Activated T-cell treated with anti-CD3 and anti-CD28 coated beads, Interleukin-2, amount 50 U/mL, for 24 hours (primary cell): ENCODE results near the gene G6PC2.
"Not testable (repeated sequence)": the region's sequence is repeated elsewhere in the genome, so short reads cannot be mapped to it uniquely, and the experiment has no call there.

Experiments used
- DNase-seq: peaks from one replicate; pipeline ENCODE4 v3.0.0-alpha.2; 2020
- H3K27ac Mint-ChIP-seq: 2 replicates; pipeline ENCODE4 v1.8.0; 2020; ENCODE audit warnings: mild to moderate bottlenecking, mixed read lengths
- H3K27me3 Mint-ChIP-seq: 2 replicates; pipeline ENCODE4 v1.8.0; 2020; ENCODE audit warnings: mixed read lengths
- H3K36me3 Mint-ChIP-seq: 2 replicates; pipeline ENCODE4 v1.8.0; 2020; ENCODE audit warnings: low read depth, mixed read lengths
- H3K4me1 Mint-ChIP-seq: 2 replicates; pipeline ENCODE4 v1.8.0; 2020; ENCODE audit warnings: low read depth, mixed read lengths
- H3K4me3 Mint-ChIP-seq: 2 replicates; pipeline ENCODE4 v1.8.0; 2020; ENCODE audit warnings: mild to moderate bottlenecking, moderate library complexity, mixed read lengths
- H3K9me3 Mint-ChIP-seq: 2 replicates; pipeline ENCODE4 v1.8.0; 2020; ENCODE audit warnings: mixed read lengths

The G6PC2 gene

GRCh38 chr2:168901003-168901402, at the start of gene G6PC2:
TSS of gene G6PC2 (plus strand) at chr2:168901291. CDS start at chr2:168901332, 41 bp downstream.
- Mint-ChIP-seq H3K9me3 (no peaks in the 10 kb centered on the region), H3K36me3 (no peaks in the 10 kb centered on the region), H3K4me1 (no peaks in the 10 kb centered on the region), H3K27ac (no peak within 1 kb of the TSS), H3K27me3 (peaks cover 19% of the 10 kb centered on the region), H3K4me3 (no peak within 1 kb of the TSS)
- DNase-seq = no peak

- Mint-ChIP-seq H3K27ac (no peak overlapping the region), H3K27me3 (no peaks in the 10 kb centered on the region), H3K4me3 (no peak overlapping the region), H3K4me1 (no peaks in the 10 kb centered on the region), H3K36me3 (no peaks in the 10 kb centered on the region), H3K9me3 (no peaks in the 10 kb centered on the region)
- DNase-seq = no peak
These were observed 49.3 kb upstream of the G6PC2 start for GRCh38 chr2:168851674-168852320.

- no peak overlapping the region for H3K27ac Mint-ChIP-seq
- no peaks in the 10 kb centered on the region for H3K9me3 Mint-ChIP-seq
- no peaks in the 10 kb centered on the region for H3K4me1 Mint-ChIP-seq
- H3K4me3 Mint-ChIP-seq = no peak overlapping the region
- no peaks in the 10 kb centered on the region for H3K36me3 Mint-ChIP-seq
- no peak for DNase-seq
- H3K27me3 Mint-ChIP-seq = no peaks in the 10 kb centered on the region
These were observed 48.6 kb upstream of the G6PC2 start for GRCh38 chr2:168852481-168852880.

GRCh38 chr2:168853471-168853870, 47.6 kb upstream of the G6PC2 start:
- Mint-ChIP-seq H3K9me3 (no peaks in the 10 kb centered on the region), H3K36me3 (no peaks in the 10 kb centered on the region)

GRCh38 chr2:168854651-168855050, 46.4 kb upstream of the G6PC2 start:
- H3K4me1 Mint-ChIP-seq = no peaks in the 10 kb centered on the region
- H3K9me3 Mint-ChIP-seq = no peaks in the 10 kb centered on the region
- no peak overlapping the region for H3K27ac Mint-ChIP-seq
- H3K4me3 Mint-ChIP-seq = no peak overlapping the region
- DNase-seq = no peak
- H3K36me3 Mint-ChIP-seq = no peaks in the 10 kb centered on the region
- no peaks in the 10 kb centered on the region for H3K27me3 Mint-ChIP-seq

More at GRCh38 chr2:168853471-168853870, 47.6 kb upstream of the G6PC2 start:
- H3K27ac Mint-ChIP-seq = no peak overlapping the region
- H3K27me3 Mint-ChIP-seq = no peaks in the 10 kb centered on the region
- no peaks in the 10 kb centered on the region for H3K4me1 Mint-ChIP-seq
- DNase-seq = no peak
- H3K4me3 Mint-ChIP-seq = no peak overlapping the region

GRCh38 chr2:168855601-168856000, 45.5 kb upstream of the G6PC2 start:
- no peaks in the 10 kb centered on the region for H3K27me3 Mint-ChIP-seq
- no peaks in the 10 kb centered on the region for H3K9me3 Mint-ChIP-seq
- no peak for DNase-seq
- H3K4me3 Mint-ChIP-seq = no peak overlapping the region
- H3K27ac Mint-ChIP-seq = no peak overlapping the region
- H3K36me3 Mint-ChIP-seq = no peaks in the 10 kb centered on the region
- H3K4me1 Mint-ChIP-seq = no peaks in the 10 kb centered on the region

GRCh38 chr2:168858146-168858545, 42.9 kb upstream of the G6PC2 start:
- Mint-ChIP-seq H3K27ac (no peak overlapping the region), H3K36me3 (peaks cover 3% of the 10 kb centered on the region), H3K4me1 (no peaks in the 10 kb centered on the region), H3K4me3 (no peak overlapping the region), H3K9me3 (no peaks in the 10 kb centered on the region), H3K27me3 (no peaks in the 10 kb centered on the region)
- DNase-seq = no peak

- not testable (repeated sequence) for H3K27me3 Mint-ChIP-seq, H3K9me3 Mint-ChIP-seq, DNase-seq, H3K27ac Mint-ChIP-seq, H3K4me3 Mint-ChIP-seq, H3K4me1 Mint-ChIP-seq
- H3K36me3 Mint-ChIP-seq = peaks cover 39% of the 10 kb centered on the region
These were observed 33.9 kb upstream of the G6PC2 start for GRCh38 chr2:168867164-168867563.

GRCh38 chr2:168870369-168870768, 30.7 kb upstream of the G6PC2 start:
- H3K4me1 Mint-ChIP-seq, H3K27me3 Mint-ChIP-seq, H3K9me3 Mint-ChIP-seq, H3K27ac Mint-ChIP-seq, DNase-seq, H3K4me3 Mint-ChIP-seq: not testable (repeated sequence)
- H3K36me3 Mint-ChIP-seq = peaks cover 35% of the 10 kb centered on the region

GRCh38 chr2:168870824-168871223, 30.3 kb upstream of the G6PC2 start:
- not testable (repeated sequence) for H3K4me3 Mint-ChIP-seq, H3K4me1 Mint-ChIP-seq, H3K27ac Mint-ChIP-seq

GRCh38 chr2:168874368-168875054, 26.6 kb upstream of the G6PC2 start:
- no peak overlapping the region for H3K27ac Mint-ChIP-seq
- peaks cover 6% of the 10 kb centered on the region for H3K4me1 Mint-ChIP-seq
- no peaks in the 10 kb centered on the region for H3K9me3 Mint-ChIP-seq
- no peaks in the 10 kb centered on the region for H3K27me3 Mint-ChIP-seq
- no peak for DNase-seq
- H3K36me3 Mint-ChIP-seq = peaks cover 26% of the 10 kb centered on the region
- H3K4me3 Mint-ChIP-seq = no peak overlapping the region

More at GRCh38 chr2:168870824-168871223, 30.3 kb upstream of the G6PC2 start:
- not testable (repeated sequence) for H3K9me3 Mint-ChIP-seq, H3K27me3 Mint-ChIP-seq, DNase-seq
- peaks cover 35% of the 10 kb centered on the region for H3K36me3 Mint-ChIP-seq

- H3K4me1 Mint-ChIP-seq = peaks cover 22% of the 10 kb centered on the region
- DNase-seq, H3K9me3 Mint-ChIP-seq, H3K4me3 Mint-ChIP-seq, H3K27ac Mint-ChIP-seq, H3K36me3 Mint-ChIP-seq, H3K27me3 Mint-ChIP-seq: not testable (repeated sequence)
These were observed 18.9 kb upstream of the G6PC2 start for GRCh38 chr2:168882163-168882562.

GRCh38 chr2:168884975-168885374, 16.1 kb upstream of the G6PC2 start:
- H3K36me3 Mint-ChIP-seq = peaks cover 29% of the 10 kb centered on the region
- no peak overlapping the region for H3K4me3 Mint-ChIP-seq
- peaks cover 25% of the 10 kb centered on the region for H3K4me1 Mint-ChIP-seq
- no peak for DNase-seq
- no peak overlapping the region for H3K27ac Mint-ChIP-seq
- H3K27me3 Mint-ChIP-seq = no peaks in the 10 kb centered on the region
- no peaks in the 10 kb centered on the region for H3K9me3 Mint-ChIP-seq

- Mint-ChIP-seq H3K36me3 (peaks cover 25% of the 10 kb centered on the region), H3K27me3 (peaks cover 10% of the 10 kb centered on the region), H3K4me1 (peaks cover 20% of the 10 kb centered on the region), H3K9me3 (no peaks in the 10 kb centered on the region), H3K27ac (peak overlapping the region; percentile 93), H3K4me3 (peak overlapping the region; percentile 96)
- DNase-seq = no peak
These were observed 11.5 kb upstream of the G6PC2 start for GRCh38 chr2:168889635-168890005.

- Mint-ChIP-seq H3K36me3 (peaks cover 25% of the 10 kb centered on the region), H3K27me3 (peaks cover 10% of the 10 kb centered on the region), H3K9me3 (no peaks in the 10 kb centered on the region), H3K4me1 (peaks cover 16% of the 10 kb centered on the region), H3K4me3 (peak within 1 kb of the TSS; percentile 96), H3K27ac (peak within 1 kb of the TSS; percentile 93)
- DNase-seq = peak; percentile 86
These were observed 10.9 kb upstream of the G6PC2 start, which contains the start of gene SPC25 for GRCh38 chr2:168890006-168890782. TSS of gene SPC25 (minus strand) at chr2:168890430. CDS start at chr2:168889519, 911 bp downstream.
